ENCODE data around the gene SYNGR1. TPM values are rescaled to one million over a fixed set of nuclear protein-coding genes. Genes with fewer than 3 reads are reported as not detected.

SYNGR1 gene
- total RNA-seq, 1 experiment from 2014 or later, result 9.0 TPM

GRCh38 chr22:39374191-39374590 is 24.4 kb downstream of the SYNGR1 start:
- Histone ChIP-seq H3K9ac (ENCODE audit: low read length) (no peak overlapping the region), H3K9me3 (ENCODE audit: low read length) (no peaks in the 10 kb centered on the region), H3K27me3 (ENCODE audit: low read length) (no peaks in the 10 kb centered on the region), H3K79me2 (ENCODE audit: low read length) (no peaks in the 10 kb centered on the region), H2AFZ (ENCODE audit: low read length) (no peak overlapping the region), H3K9me2 (replicated peaks; ENCODE audit: low read length) (no peaks in the 10 kb centered on the region), H3K4me2 (ENCODE audit: low read length) (no peak overlapping the region), H3K4me1 (ENCODE audit: insufficient read depth, low read length) (no peaks in the 10 kb centered on the region), H3F3A (ENCODE audit: low read length, unreplicated experiment) (no peaks in the 10 kb centered on the region), H3K4me3 (ENCODE audit: low read length) (no peak overlapping the region), H3K27ac (ENCODE audit: low read length) (no peak overlapping the region), H4K20me1 (ENCODE audit: low read length) (no peaks in the 10 kb centered on the region), H3K36me3 (ENCODE audit: low read depth, low read length) (no peaks in the 10 kb centered on the region)
- TF ChIP-seq EZH2 (IDR thresholded peaks at IDR 0.05; ENCODE audit: low read length, unreplicated experiment) (no peak), EZH2phosphoT487 (IDR thresholded peaks at IDR 0.05; ENCODE audit: borderline replicate concordance, low read length) (no peak), CTCF (conservative IDR thresholded peaks at IDR 0.05; ENCODE audit: low read depth, low read length) (no peak)
- intact Hi-C loops (cut with micrococcal nuclease), result no loop called here
- CTCF ChIA-PET, result no interaction called here
- ATAC-seq (no peak), DNase-seq (no peak)
- no TSS peak for BruUV-seq (replicated peaks)
- POLR2A ChIA-PET (ENCODE audit: unreplicated experiment), result no interaction called here

GRCh38 chr22:39374801-39375200 is 25.0 kb downstream of the SYNGR1 start:
- no peaks in the 10 kb centered on the region for H3K27me3 ChIP-seq (ENCODE audit: low read length)
- H3K27ac ChIP-seq (ENCODE audit: low read length), result no peak overlapping the region
- H4K20me1 ChIP-seq (ENCODE audit: low read length), result no peaks in the 10 kb centered on the region
- TF ChIP-seq EZH2 (IDR thresholded peaks at IDR 0.05; ENCODE audit: low read length, unreplicated experiment) (no peak), EZH2phosphoT487 (IDR thresholded peaks at IDR 0.05; ENCODE audit: borderline replicate concordance, low read length) (no peak), CTCF (conservative IDR thresholded peaks at IDR 0.05; ENCODE audit: low read depth, low read length) (no peak)
- no peak overlapping the region for H3K9ac ChIP-seq (ENCODE audit: low read length)
- H3K4me1 ChIP-seq (ENCODE audit: insufficient read depth, low read length), result no peaks in the 10 kb centered on the region
- no peaks in the 10 kb centered on the region for H3F3A ChIP-seq (ENCODE audit: low read length, unreplicated experiment)
- H3K9me2 ChIP-seq (replicated peaks; ENCODE audit: low read length), result no peaks in the 10 kb centered on the region
- no peak for DNase-seq
- ChIA-PET CTCF (no interaction called here), POLR2A (ENCODE audit: unreplicated experiment) (no interaction called here)
- H3K4me3 ChIP-seq (ENCODE audit: low read length), result no peak overlapping the region
- H3K9me3 ChIP-seq (ENCODE audit: low read length), result no peaks in the 10 kb centered on the region
- no peak for ATAC-seq
- intact Hi-C loops (cut with micrococcal nuclease), result no loop called here
- BruUV-seq (replicated peaks), result no TSS peak
- H3K79me2 ChIP-seq (ENCODE audit: low read length), result no peaks in the 10 kb centered on the region
- H3K36me3 ChIP-seq (ENCODE audit: low read depth, low read length), result no peaks in the 10 kb centered on the region
- H3K4me2 ChIP-seq (ENCODE audit: low read length), result no peak overlapping the region
- no peak overlapping the region for H2AFZ ChIP-seq (ENCODE audit: low read length)

- Histone ChIP-seq H3K4me1 (ENCODE audit: insufficient read depth, low read length) (no peaks in the 10 kb centered on the region), H3K9me3 (ENCODE audit: low read length) (no peaks in the 10 kb centered on the region), H3K27ac (ENCODE audit: low read length) (no peak overlapping the region), H3K9me2 (replicated peaks; ENCODE audit: low read length) (no peaks in the 10 kb centered on the region), H3K9ac (ENCODE audit: low read length) (no peak overlapping the region), H3K79me2 (ENCODE audit: low read length) (no peaks in the 10 kb centered on the region), H3K36me3 (ENCODE audit: low read depth, low read length) (no peaks in the 10 kb centered on the region), H3K27me3 (ENCODE audit: low read length) (no peaks in the 10 kb centered on the region), H4K20me1 (ENCODE audit: low read length) (no peaks in the 10 kb centered on the region), H2AFZ (ENCODE audit: low read length) (no peak overlapping the region), H3K4me3 (ENCODE audit: low read length) (no peak overlapping the region), H3F3A (ENCODE audit: low read length, unreplicated experiment) (no peaks in the 10 kb centered on the region), H3K4me2 (ENCODE audit: low read length) (no peak overlapping the region)
- no peak for ATAC-seq
- TF ChIP-seq EZH2 (IDR thresholded peaks at IDR 0.05; ENCODE audit: low read length, unreplicated experiment), result no peak
- TF ChIP-seq CTCF (conservative IDR thresholded peaks at IDR 0.05; ENCODE audit: low read depth, low read length), result no peak
- TF ChIP-seq EZH2phosphoT487 (IDR thresholded peaks at IDR 0.05; ENCODE audit: borderline replicate concordance, low read length), result no peak
- POLR2A ChIA-PET (ENCODE audit: unreplicated experiment), result no interaction called here
- DNase-seq, result no peak
- CTCF ChIA-PET, result no interaction called here
- intact Hi-C loops (cut with micrococcal nuclease), result no loop called here
- BruUV-seq (replicated peaks), result no TSS peak
These were observed 25.9 kb downstream of the SYNGR1 start for GRCh38 chr22:39375646-39376045.

All from PC-3 (cell line).